ES-I3 (cell line): ENCODE data around the gene KIF22.

Experiments used
- H3K36me3 ChIP-seq: 2 replicates; pipeline ENCODE4 v1.6.1; 2013; ENCODE audit warnings: mild to moderate bottlenecking, low read length, control low read depth, moderate library complexity; ENCODE audit not compliant: insufficient read depth
- H3K4me1 ChIP-seq: 2 replicates; pipeline ENCODE4 v1.6.1; 2013; ENCODE audit warnings: mild to moderate bottlenecking, control low read depth, low read length; ENCODE audit not compliant: insufficient read depth
- H3K9ac ChIP-seq: 2 replicates; pipeline ENCODE4 v1.6.1; 2013; ENCODE audit warnings: low read depth, mild to moderate bottlenecking, low read length, moderate library complexity
- H3K9me3 ChIP-seq: 2 replicates; pipeline ENCODE4 v1.6.1; 2013; ENCODE audit warnings: mild to moderate bottlenecking, low read length, moderate library complexity; ENCODE audit not compliant: control insufficient read depth, insufficient read depth

Gene KIF22

DNA sequence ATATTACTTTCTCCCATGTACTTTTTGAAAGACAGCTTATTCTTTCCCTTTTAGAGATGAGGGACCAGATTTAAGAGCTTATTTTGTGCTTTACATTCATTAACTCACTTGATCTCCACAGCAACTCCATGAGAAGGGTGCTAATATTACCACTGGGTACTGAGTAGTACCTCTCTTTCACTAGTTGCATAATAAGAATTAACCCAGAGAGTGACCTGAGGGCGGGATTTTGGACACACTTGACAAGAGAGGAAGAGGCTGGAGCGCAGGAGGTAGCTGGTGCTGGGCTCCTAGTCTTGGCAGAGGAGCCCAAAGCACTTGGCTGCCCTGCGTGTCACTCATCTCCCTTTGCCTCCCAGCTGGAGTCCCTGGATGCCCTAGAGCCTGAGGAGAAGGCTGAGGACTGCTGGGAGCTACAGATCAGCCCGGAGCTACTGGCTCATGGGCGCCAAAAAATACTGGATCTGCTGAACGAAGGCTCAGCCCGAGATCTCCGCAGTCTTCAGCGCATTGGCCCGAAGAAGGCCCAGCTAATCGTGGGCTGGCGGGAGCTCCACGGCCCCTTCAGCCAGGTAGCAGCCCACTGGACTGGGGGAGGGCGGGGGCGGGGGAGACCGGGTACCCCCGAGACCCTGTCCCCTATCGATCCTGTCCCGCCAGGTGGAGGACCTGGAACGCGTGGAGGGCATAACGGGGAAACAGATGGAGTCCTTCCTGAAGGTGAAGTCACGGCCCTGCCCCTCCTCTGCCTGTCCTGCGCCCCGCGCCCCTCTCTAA lies 14.1 kb downstream of the KIF22 start:
- peak overlapping the region; percentile 77 for H3K9ac ChIP-seq
- peaks cover 6% of the 10 kb centered on the region for H3K4me1 ChIP-seq
- H3K9me3 ChIP-seq = no peaks in the 10 kb centered on the region
- peaks cover 16% of the 10 kb centered on the region for H3K36me3 ChIP-seq

GRCh38 chr16:29805232-29806098 lies 14.9 kb downstream of the KIF22 start:
- H3K36me3 ChIP-seq = peaks cover 16% of the 10 kb centered on the region
- H3K9me3 ChIP-seq = no peaks in the 10 kb centered on the region
- H3K9ac ChIP-seq = peak overlapping the region; percentile 77
- peaks cover 10% of the 10 kb centered on the region for H3K4me1 ChIP-seq

DNA sequence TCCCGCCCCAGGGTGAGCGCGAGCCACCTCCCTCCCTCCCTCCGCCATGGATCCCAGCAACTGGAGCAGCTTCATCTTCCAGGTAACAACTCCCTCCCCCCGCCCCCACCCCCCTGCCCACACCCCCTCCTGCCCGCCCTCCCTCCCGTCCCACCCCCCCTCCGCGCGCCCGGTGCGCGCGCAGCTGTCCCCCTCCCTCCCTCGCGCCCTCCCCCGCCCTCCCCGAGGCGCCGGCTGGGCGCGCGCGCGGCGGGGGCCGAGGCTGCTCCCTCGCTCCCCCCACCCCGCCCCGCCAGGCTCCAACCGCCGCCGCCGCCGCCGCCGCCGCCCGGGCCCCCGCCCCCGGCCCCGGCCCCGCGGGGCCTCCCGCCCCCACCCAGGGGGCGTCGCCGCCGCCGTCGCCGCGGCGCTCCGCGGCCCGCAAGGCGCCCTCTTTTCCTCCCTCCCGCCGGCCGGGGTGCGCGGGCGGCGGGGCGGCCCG lies 15.6 kb downstream of the KIF22 start, which contains the start of gene MAZ:
TSS of gene MAZ (plus strand) at position 431 of the 481 bp plus-strand sequence. CDS start 173 bp downstream, outside the sequence.
- Histone ChIP-seq H3K9me3 (no peaks in the 10 kb centered on the region), H3K9ac (peak within 1 kb of the TSS; percentile 77), H3K36me3 (peaks cover 11% of the 10 kb centered on the region), H3K4me1 (peaks cover 15% of the 10 kb centered on the region)

- H3K36me3 ChIP-seq = peaks cover 8% of the 10 kb centered on the region; the same call in 1 of the 2 replicates
- H3K4me1 ChIP-seq = peaks cover 15% of the 10 kb centered on the region
Measured at GRCh38 chr16:29806641-29807425, 16.3 kb downstream of the KIF22 start.

GRCh38 chr16:29807426-29808218 lies 17.1 kb downstream of the KIF22 start:
- peak overlapping the region; percentile 70 for H3K9ac ChIP-seq
- peaks cover 15% of the 10 kb centered on the region for H3K4me1 ChIP-seq
- peaks cover 4% of the 10 kb centered on the region; the same call in 1 of the 2 replicates for H3K36me3 ChIP-seq
- H3K9me3 ChIP-seq = no peaks in the 10 kb centered on the region

More at GRCh38 chr16:29806641-29807425, 16.3 kb downstream of the KIF22 start:
- Histone ChIP-seq H3K9me3 (no peaks in the 10 kb centered on the region), H3K9ac (peak overlapping the region; percentile 70)

DNA sequence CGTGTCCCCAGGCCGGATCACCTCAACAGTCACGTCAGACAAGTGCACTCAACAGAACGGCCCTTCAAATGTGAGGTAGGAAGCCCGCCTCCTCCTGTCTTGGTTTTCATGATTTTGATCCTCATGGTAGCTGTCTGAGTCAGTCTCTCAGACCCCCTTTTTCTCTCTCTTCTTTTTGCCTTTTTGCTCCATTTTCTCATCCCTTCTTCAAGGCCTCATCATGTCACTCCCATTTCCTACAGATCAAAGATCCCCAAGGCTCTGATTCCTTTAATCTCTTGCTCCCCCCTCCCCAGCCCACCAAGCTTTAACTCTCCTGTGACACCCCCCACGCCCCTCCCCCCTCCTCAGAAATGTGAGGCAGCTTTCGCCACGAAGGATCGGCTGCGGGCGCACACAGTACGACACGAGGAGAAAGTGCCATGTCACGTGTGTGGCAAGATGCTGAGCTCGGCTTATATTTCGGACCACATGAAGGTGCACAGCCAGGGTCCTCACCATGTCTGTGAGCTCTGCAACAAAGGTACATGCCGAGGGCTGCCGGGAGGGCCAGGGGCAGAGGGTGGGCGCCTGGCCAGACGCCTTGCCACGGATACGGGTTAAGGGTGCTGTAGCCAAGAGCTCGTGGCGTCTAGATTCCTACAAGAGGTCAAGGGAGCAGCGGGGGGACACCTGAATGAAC lies 17.8 kb downstream of the KIF22 start:
- Histone ChIP-seq H3K9ac (peak overlapping the region; percentile 70), H3K36me3 (no peaks in the 10 kb centered on the region), H3K9me3 (no peaks in the 10 kb centered on the region), H3K4me1 (peaks cover 15% of the 10 kb centered on the region)

DNA sequence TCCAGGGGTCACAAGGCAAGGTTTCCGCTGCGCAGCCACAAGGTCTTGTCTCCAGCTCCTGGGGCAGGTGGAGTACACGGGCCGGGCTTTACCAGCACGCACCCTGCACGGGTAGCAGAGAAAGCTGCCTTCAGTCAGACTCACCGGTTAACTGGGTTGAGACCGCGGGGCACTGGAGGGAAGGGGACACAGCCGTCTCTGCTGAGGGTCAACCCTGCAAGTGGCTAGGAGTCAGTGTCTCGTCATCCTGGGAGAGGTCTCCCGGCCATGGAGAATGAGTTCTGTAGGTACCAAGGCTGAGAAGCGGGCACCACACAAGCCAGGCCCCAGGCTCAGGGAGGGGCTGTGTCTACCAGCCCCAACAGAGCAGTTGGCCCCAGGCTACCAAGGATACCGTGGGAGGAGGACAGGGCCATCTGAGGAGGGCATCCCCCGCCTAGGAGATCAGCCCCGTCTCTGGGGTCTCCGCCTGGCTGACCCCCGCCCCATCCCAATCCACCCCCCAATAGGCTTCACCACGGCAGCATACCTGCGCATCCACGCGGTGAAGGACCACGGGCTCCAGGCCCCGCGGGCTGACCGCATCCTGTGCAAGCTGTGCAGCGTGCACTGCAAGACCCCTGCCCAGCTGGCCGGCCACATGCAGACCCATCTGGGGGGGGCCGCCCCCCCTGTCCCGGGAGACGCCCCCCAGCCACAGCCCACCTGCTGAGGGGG lies 18.6 kb downstream of the KIF22 start:
- no peaks in the 10 kb centered on the region for H3K9me3 ChIP-seq
- H3K4me1 ChIP-seq = peaks cover 15% of the 10 kb centered on the region
- H3K36me3 ChIP-seq = no peaks in the 10 kb centered on the region
- H3K9ac ChIP-seq = peak overlapping the region; percentile 5; the same call in 1 of the 2 replicates

GRCh38 chr16:29809850-29810698 lies 19.5 kb downstream of the KIF22 start:
- H3K9ac ChIP-seq = peak overlapping the region; percentile 7; the same call in 1 of the 2 replicates
- no peaks in the 10 kb centered on the region for H3K9me3 ChIP-seq
- peaks cover 15% of the 10 kb centered on the region for H3K4me1 ChIP-seq
- H3K36me3 ChIP-seq = no peaks in the 10 kb centered on the region

DNA sequence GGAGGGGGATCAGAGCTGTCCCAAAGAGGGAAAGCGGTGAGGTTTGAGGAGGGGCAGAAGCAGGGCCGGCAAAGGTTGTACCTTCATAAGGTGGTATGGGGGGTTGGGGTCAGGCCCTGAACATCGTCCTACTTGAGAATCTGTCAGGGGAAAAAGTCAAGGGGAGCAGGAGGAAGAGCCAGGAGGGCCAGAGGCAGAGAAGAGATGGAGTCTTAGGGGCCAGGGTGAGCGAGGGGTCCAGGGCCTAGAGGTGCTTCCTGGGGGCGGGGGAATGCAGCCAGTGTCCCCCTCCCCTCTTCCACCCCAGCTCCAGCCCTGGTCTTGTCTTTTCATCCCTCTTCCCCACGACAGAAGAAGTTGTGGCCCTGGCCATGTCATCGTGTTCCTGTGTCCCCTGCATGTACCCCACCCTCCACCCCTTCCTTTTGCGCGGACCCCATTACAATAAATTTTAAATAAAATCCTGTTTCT lies 20.2 kb downstream of the KIF22 start:
- H3K36me3 ChIP-seq = no peaks in the 10 kb centered on the region
- no peaks in the 10 kb centered on the region for H3K9me3 ChIP-seq
- peaks cover 15% of the 10 kb centered on the region for H3K4me1 ChIP-seq
- H3K9ac ChIP-seq = peak overlapping the region; percentile 2; the same call in 1 of the 2 replicates

GRCh38 chr16:29811170-29811895 lies 20.8 kb downstream of the KIF22 start:
- no peaks in the 10 kb centered on the region for H3K36me3 ChIP-seq
- no peaks in the 10 kb centered on the region for H3K9me3 ChIP-seq
- peak overlapping the region; percentile 68 for H3K9ac ChIP-seq
- H3K4me1 ChIP-seq = peaks cover 15% of the 10 kb centered on the region
